A673 (cell line): ENCODE results near the gene ANKS1B. TPM values are rescaled to one million over a fixed set of nuclear protein-coding genes. Genes with fewer than 3 reads are reported as not detected.

Experiments
- BruUV-seq: library from RNA; stranded (reverse); fragments of 400-500 nt; replicated peaks from 2 replicates; lab custom pipeline; 2021; lab: Mats Ljungman, UMichigan
- CTCF ChIA-PET: fragments of 300-600 bp; sonication (Branson Sonifier 250); formaldehyde crosslinking; loops from one replicate; lab custom pipeline; 2022; ENCODE audit warnings: antibody characterized with exemption; lab: Charles Lee
- POLR2A ChIA-PET: fragments of 300-600 bp; sonication (Branson Sonifier 250); formaldehyde crosslinking; loops from one replicate; lab custom pipeline; 2022; ENCODE audit warnings: antibody characterized with exemption; ENCODE audit not compliant: low non-redundant PET; lab: Charles Lee
- DNase-seq: peaks from one replicate; pipeline ENCODE4 v3.0.0-alpha.2; 2015; ENCODE audit warnings: low spot score
- H3K27ac ChIP-seq: fragments of 200-600 bp; sonication (generic); 2 replicates; pipeline ENCODE4 v1.5.1; 2016; ENCODE audit warnings: mixed run types, low read depth, mild to moderate bottlenecking, mixed read lengths, antibody characterized with exemption, low read length; ENCODE audit not compliant: poor library complexity, severe bottlenecking
- H3K27me3 ChIP-seq: fragments of 200-600 bp; sonication (generic); replicated peaks from 2 replicates; pipeline ENCODE4 v1.6.1; 2017; ENCODE audit warnings: mixed run types, low read depth, mild to moderate bottlenecking, mixed read lengths, antibody characterized with exemption, low read length; ENCODE audit not compliant: insufficient read depth, poor library complexity
- H3K36me3 ChIP-seq: fragments of 200-600 bp; sonication (generic); 2 replicates; pipeline ENCODE4 v1.6.1; 2016; ENCODE audit warnings: mixed run types, mild to moderate bottlenecking, mixed read lengths, antibody characterized with exemption, low read length; ENCODE audit not compliant: insufficient read depth, poor library complexity, severe bottlenecking
- H3K4me1 ChIP-seq: fragments of 200-600 bp; sonication (generic); 2 replicates; pipeline ENCODE4 v1.6.1; 2017; ENCODE audit warnings: mixed run types, mild to moderate bottlenecking, mixed read lengths, antibody characterized with exemption, low read length; ENCODE audit not compliant: insufficient read depth, poor library complexity, severe bottlenecking
- H3K4me3 ChIP-seq: fragments of 200-600 bp; sonication (generic); 2 replicates; pipeline ENCODE4 v1.5.1; 2016; ENCODE audit warnings: low read depth, mixed run types, mild to moderate bottlenecking, mixed read lengths, low read length; ENCODE audit not compliant: poor library complexity, severe bottlenecking
- H3K9me3 ChIP-seq: fragments of 200-600 bp; sonication (generic); 2 replicates; pipeline ENCODE4 v1.6.1; 2016; ENCODE audit warnings: mixed run types, low read depth, mild to moderate bottlenecking, mixed read lengths, antibody characterized with exemption, low read length; ENCODE audit not compliant: poor library complexity, severe bottlenecking
- CTCF ChIP-seq: fragments of 300-800, 200-600 bp; sonication (generic); conservative IDR thresholded peaks from 2 replicates; pipeline ENCODE4 v1.5.1; 2017; ENCODE audit warnings: low read depth, mild to moderate bottlenecking, antibody characterized with exemption, low read length, moderate library complexity, mixed read lengths
- EZH2 ChIP-seq: fragments of 200-600 bp; sonication (generic); IDR thresholded peaks from 2 replicates; pipeline ENCODE4 v1.6.1; 2017; ENCODE audit warnings: borderline replicate concordance, low read depth, mild to moderate bottlenecking, mixed read lengths, antibody characterized with exemption, low read length; ENCODE audit not compliant: poor library complexity, severe bottlenecking
- intact Hi-C: fragments of 100-400 bp; cut with micrococcal nuclease; formaldehyde crosslinking; loops from one replicate; pipeline ENCODE4 v1.10.0; 2022; ENCODE audit not compliant: unreplicated experiment
- total RNA-seq: library from RNA; stranded (reverse); gene quantifications from 2 replicates; pipeline ENCODE4 v1.2.3, GENCODE V29; 2021

Gene ANKS1B
- total RNA-seq, 1 experiment from 2014 or later: 0.99 TPM

- no TSS peak for BruUV-seq
- H3K9me3 ChIP-seq: no peaks in the 10 kb centered on the region
- DNase-seq: no peak
- ChIA-PET CTCF (no interaction called here), POLR2A (no interaction called here)
- no peak overlapping the region for H3K27ac ChIP-seq
- H3K4me3 ChIP-seq: no peak overlapping the region
- no peaks in the 10 kb centered on the region for H3K36me3 ChIP-seq
- peaks cover 50% of the 10 kb centered on the region for H3K27me3 ChIP-seq
- no peaks in the 10 kb centered on the region for H3K4me1 ChIP-seq
- intact Hi-C loops: no loop called here
- no peak for TF ChIP-seq EZH2
These were observed 782.7 kb downstream of the ANKS1B start for GRCh38 chr12:99201906-99202645.

GRCh38 chr12:99200711-99201384, 783.9 kb downstream of the ANKS1B start:
- Histone ChIP-seq H3K4me1 (no peaks in the 10 kb centered on the region), H3K27me3 (peaks cover 45% of the 10 kb centered on the region), H3K27ac (no peak overlapping the region), H3K4me3 (no peak overlapping the region), H3K36me3 (no peaks in the 10 kb centered on the region), H3K9me3 (no peaks in the 10 kb centered on the region)
- ChIA-PET POLR2A (no interaction called here), CTCF (no interaction called here)
- TF ChIP-seq CTCF (no peak), EZH2 (no peak)
- intact Hi-C loops: no loop called here
- BruUV-seq: no TSS peak
- DNase-seq: no peak

GRCh38 chr12:99195474-99195873, 789.3 kb downstream of the ANKS1B start:
- H3K36me3 ChIP-seq: no peaks in the 10 kb centered on the region
- H3K4me1 ChIP-seq: no peaks in the 10 kb centered on the region
- TF ChIP-seq CTCF (no peak), EZH2 (no peak)
- no peaks in the 10 kb centered on the region for H3K9me3 ChIP-seq
- intact Hi-C loops: no loop called here
- peaks cover 16% of the 10 kb centered on the region for H3K27me3 ChIP-seq
- H3K27ac ChIP-seq: no peak overlapping the region
- CTCF ChIA-PET: no interaction called here
- BruUV-seq: no TSS peak
- POLR2A ChIA-PET: no interaction called here
- no peak overlapping the region for H3K4me3 ChIP-seq
- peak; percentile 64 for DNase-seq
